Endothelial cell of umbilical vein (primary cell): Measurements from ENCODE around the gene RNASE8. TPM values are rescaled to one million over a fixed set of nuclear protein-coding genes. Genes with fewer than 3 reads are reported as not detected.

Experiments
- BruUV-seq: library from RNA; stranded (reverse); fragments of 400-500 nt; replicated peaks from 2 replicates; lab custom pipeline; 2021; lab: Mats Ljungman, UMichigan
- CTCF ChIA-PET: fragments of 300-600, 350-600 bp; sonication (Branson Sonifier 250); formaldehyde crosslinking; loops from one replicate; lab custom pipeline; 2021; ENCODE audit warnings: antibody characterized with exemption, inconsistent platforms; lab: Charles Lee
- POLR2A ChIA-PET: fragments of 300-600, 350-600 bp; sonication (Branson Sonifier 250); formaldehyde crosslinking; loops from one replicate; lab custom pipeline; 2021; ENCODE audit warnings: antibody characterized with exemption, inconsistent platforms; lab: Charles Lee
- DNase-seq: peaks from one replicate; pipeline ENCODE4 v3.0.0-alpha.2; 2011; ENCODE audit warnings: low read depth, low spot score
- FAIRE-seq: peaks from 2 replicates; lab custom pipeline; 2011; peaks lifted over from hg19 to GRCh38; lab: Jason Lieb, UNC
- H2AFZ ChIP-seq: 2 replicates; pipeline ENCODE4 v1.6.0; 2012; ENCODE audit warnings: low read depth, low read length, control low read depth, inconsistent platforms
- H3K27ac ChIP-seq: 2 replicates; pipeline ENCODE4 v1.5.1; 2011; ENCODE audit warnings: low read depth, mild to moderate bottlenecking, control low read depth, low read length, moderate library complexity; ENCODE audit not compliant: insufficient read depth
- H3K27me3 ChIP-seq, 2 experiments: 2 replicates each; pipeline versions ENCODE4 v1.6.0 to v1.6.1; 2011; ENCODE audit warnings: low read length in 2 of 2, mixed read lengths in 1 of 2; ENCODE audit not compliant: control insufficient read depth in 2 of 2, insufficient read depth in 2 of 2
- H3K36me3 ChIP-seq, 2 experiments: 2 replicates in 1 of 2; 3 replicates in 1 of 2; pipeline ENCODE4 v1.5.1; 2011; ENCODE audit warnings: low read length in 2 of 2, mild to moderate bottlenecking in 1 of 2, moderate library complexity in 1 of 2; ENCODE audit not compliant: control insufficient read depth in 2 of 2, insufficient read depth in 2 of 2; ENCODE audit errors: extremely low read depth in 1 of 2
- H3K4me1 ChIP-seq: 3 replicates; pipeline ENCODE4 v1.5.1; 2011; ENCODE audit warnings: mild to moderate bottlenecking, low read length; ENCODE audit not compliant: control insufficient read depth, insufficient read depth; ENCODE audit errors: extremely low read depth
- H3K4me2 ChIP-seq: 2 replicates; pipeline ENCODE4 v1.6.1; 2011; ENCODE audit warnings: low read length, control low read depth, mixed read lengths; ENCODE audit not compliant: insufficient read depth
- H3K4me3 ChIP-seq, 3 experiments: fragments of 200-600 bp in 1 of 3; sonication (generic), shearing (Covaris generic) in 1 of 3; replicated peaks in 1 of 3; 2 replicates each; pipeline ENCODE4 v1.5.1; 2011 to 2016; ENCODE audit warnings: control low read depth in 3 of 3, low read length in 3 of 3, mild to moderate bottlenecking in 2 of 3, inconsistent platforms in 1 of 3, low read depth in 1 of 3, moderate library complexity in 1 of 3; ENCODE audit not compliant: insufficient read depth in 1 of 3
- H3K79me2 ChIP-seq: 2 replicates; pipeline ENCODE4 v1.6.0; 2012; ENCODE audit warnings: low read length, inconsistent platforms; ENCODE audit not compliant: control insufficient read depth, insufficient read depth
- H3K9ac ChIP-seq: replicated peaks from 2 replicates; pipeline ENCODE3; 2011; ENCODE audit warnings: low read length, control low read depth; ENCODE audit not compliant: insufficient read depth; ENCODE audit errors: extremely low read depth
- H3K9me1 ChIP-seq: replicated peaks from 3 replicates; pipeline ENCODE4 v1.6.0; 2011; ENCODE audit warnings: mild to moderate bottlenecking, low read length; ENCODE audit not compliant: control insufficient read depth, insufficient read depth; ENCODE audit errors: extremely low read depth
- H3K9me3 ChIP-seq: replicated peaks from 2 replicates; pipeline ENCODE4 v1.5.1; 2012; ENCODE audit warnings: low read length, inconsistent platforms; ENCODE audit not compliant: control insufficient read depth, insufficient read depth
- H4K20me1 ChIP-seq: replicated peaks from 2 replicates; pipeline ENCODE3; 2011; ENCODE audit warnings: mild to moderate bottlenecking, low read length; ENCODE audit not compliant: control insufficient read depth, insufficient read depth; ENCODE audit errors: extremely low read depth
- CTCF ChIP-seq, 2 donors: IDR thresholded peaks; 1 replicate in 1 of 2; 2 replicates in 1 of 2; pipeline ENCODE4 v1.5.1; 2011; ENCODE audit warnings: low read length in 2 of 2, mild to moderate bottlenecking in 2 of 2, moderate library complexity in 2 of 2, control low read depth in 1 of 2, inconsistent platforms in 1 of 2, low read depth in 1 of 2; ENCODE audit not compliant: insufficient read depth in 1 of 2; ENCODE audit errors: extremely low read depth in 1 of 2
- EZH2 ChIP-seq: IDR thresholded peaks from 2 replicates; pipeline ENCODE4 v1.6.1; 2012; ENCODE audit warnings: borderline replicate concordance, low read depth, mild to moderate bottlenecking, moderate library complexity, low read length, inconsistent platforms; ENCODE audit not compliant: severe bottlenecking
- FOS ChIP-seq: IDR thresholded peaks from 2 replicates; pipeline ENCODE4 v1.6.1; 2011; ENCODE audit warnings: mild to moderate bottlenecking, low read length, moderate library complexity, borderline replicate concordance; ENCODE audit not compliant: insufficient read depth
- GATA2 ChIP-seq: IDR thresholded peaks from 2 replicates; pipeline ENCODE4 v1.7.0; 2011; ENCODE audit warnings: low read depth, mild to moderate bottlenecking, moderate library complexity, mixed read lengths, low read length; ENCODE audit not compliant: insufficient read length, insufficient read depth
- JUN ChIP-seq: IDR thresholded peaks from 2 replicates; pipeline ENCODE4 v1.6.1; 2011; ENCODE audit warnings: borderline replicate concordance, low read depth; ENCODE audit not compliant: insufficient read length, insufficient read depth
- MAX ChIP-seq: IDR thresholded peaks from 2 replicates; pipeline ENCODE4 v1.6.1; 2011; ENCODE audit not compliant: insufficient read depth, insufficient read length
- MYC ChIP-seq: IDR thresholded peaks from one replicate; pipeline ENCODE4 v1.6.1; 2011; ENCODE audit warnings: mild to moderate bottlenecking, low read depth, low read length
- POLR2A ChIP-seq: IDR thresholded peaks from 2 replicates; pipeline ENCODE4 v1.6.1; 2012; ENCODE audit warnings: low read depth, mild to moderate bottlenecking, control low read depth, low read length
- POLR2AphosphoS5 ChIP-seq: IDR thresholded peaks from 2 replicates; pipeline ENCODE4 v1.6.1; 2012; ENCODE audit warnings: low read depth, mild to moderate bottlenecking, control low read depth, low read length, moderate library complexity; ENCODE audit not compliant: insufficient read depth
- dilution Hi-C: fragments of 300-500 bp; cut with MboI; formaldehyde crosslinking; loops from one replicate; pipeline ENCODE4 v1.15.0; 2019; ENCODE audit warnings: low sequenced_read_pairs; ENCODE audit not compliant: extremely low pct_ligation_motif_present
- intact Hi-C: fragments of 100-400 bp; cut with micrococcal nuclease; formaldehyde crosslinking; loops from one replicate; pipeline ENCODE4 v1.10.0; 2022
- polyA plus RNA-seq, 4 experiments: library from polyadenylated mRNA; depleted of rRNA in 3 of 4; stranded (reverse) in 3 of 4; unstranded in 1 of 4; fragments of >200 nt; gene quantifications; 2 replicates each; pipeline versions ENCODE4 v1.2.1 to v1.2.3, GENCODE V29; 2011 to 2012; ENCODE audit warnings: missing spikeins in 1 of 4
- total RNA-seq: library from RNA; stranded (reverse); gene quantifications from 2 replicates; pipeline ENCODE4 v1.2.3, GENCODE V29; 2021

RNASE8 gene
- total and polyA plus RNA-seq, 2 donors (not counting 3 experiments of a cell fraction or from before 2014, with no cell fraction given), result not detected

- Histone ChIP-seq H3K4me2 (no peak within 1 kb of the TSS), H3K27ac (no peak within 1 kb of the TSS), H2AFZ (no peak within 1 kb of the TSS), H4K20me1 (no peaks in the 10 kb centered on the region), H3K9me3 (no peaks in the 10 kb centered on the region), H3K4me1 (peaks cover 4% of the 10 kb centered on the region), H3K9me1 (no peaks in the 10 kb centered on the region), H3K27me3 (peaks cover 8 to 15% of the 10 kb centered on the region in 2 experiments), H3K79me2 (no peaks in the 10 kb centered on the region), H3K36me3 (no peaks in the 10 kb centered on the region), H3K4me3 (no peak within 1 kb of the TSS), H3K9ac (no peak within 1 kb of the TSS)
- TF ChIP-seq FOS, result no peak
- no peak for TF ChIP-seq POLR2A
- no peak for TF ChIP-seq GATA2
- no peak for TF ChIP-seq POLR2AphosphoS5
- TF ChIP-seq JUN, result no peak
- TF ChIP-seq MAX, result no peak
- TF ChIP-seq MYC, result no peak
- TF ChIP-seq EZH2, result no peak
- no peak for TF ChIP-seq CTCF (IDR thresholded peaks at IDR 0.05; ENCODE audit: extremely low read depth in 1 of 2, insufficient read depth in 1 of 2, low read depth in 1 of 2, low read length in 2 of 2)
- no TSS peak for BruUV-seq
- intact Hi-C loops (loop anchor here (2.0 kb wide), 1 partner anchor 185 kb away; no protein-coding TSS in a partner anchor), dilution Hi-C loops (no loop called here)
- DNase-seq (no peak), FAIRE-seq (no peak)
- POLR2A ChIA-PET, result no interaction called here
- CTCF ChIA-PET, result interaction anchor here (1.3 to 7.0 kb wide), 4 partner anchors 27 to 183 kb away, joined by 3 to 214 read pairs (median 14); no protein-coding TSS in a partner anchor
These were observed 15.8 kb upstream of the RNASE8 start, which contains the start of gene RNASE7 for GRCh38 chr14:21041676-21042433. TSS of gene RNASE7 (plus strand) at chr14:21042362. CDS start at chr14:21042993, 631 bp downstream.
